SIG-M5 treated with dmso at 0.1 percent for 504 hours (cell line): Measurements from ENCODE around the gene MGAM2.
"Not testable (repeated sequence)": the region's sequence is repeated elsewhere in the genome, so short reads cannot be mapped to it uniquely, and the experiment has no call there.

Source experiments
- DNase-seq: peaks from one replicate; lab custom pipeline; 2025; ENCODE audit not compliant: unreplicated experiment; lab: John Stamatoyannopoulos, UW

The MGAM2 gene

GRCh38 chr7:142111499-142111898, at the start of gene MGAM2:
Gene MGAM2, plus strand, starts transcription at chr7:142111718. Its CDS starts 5,156 bp downstream, at chr7:142116874.
- DNase-seq = peak; percentile 9

- no peak for DNase-seq
These were observed 47.7 kb upstream of the MGAM2 start for GRCh38 chr7:142063551-142064442.

- no peak for DNase-seq
These were observed 45.0 kb upstream of the MGAM2 start for GRCh38 chr7:142066536-142066935.

DNA sequence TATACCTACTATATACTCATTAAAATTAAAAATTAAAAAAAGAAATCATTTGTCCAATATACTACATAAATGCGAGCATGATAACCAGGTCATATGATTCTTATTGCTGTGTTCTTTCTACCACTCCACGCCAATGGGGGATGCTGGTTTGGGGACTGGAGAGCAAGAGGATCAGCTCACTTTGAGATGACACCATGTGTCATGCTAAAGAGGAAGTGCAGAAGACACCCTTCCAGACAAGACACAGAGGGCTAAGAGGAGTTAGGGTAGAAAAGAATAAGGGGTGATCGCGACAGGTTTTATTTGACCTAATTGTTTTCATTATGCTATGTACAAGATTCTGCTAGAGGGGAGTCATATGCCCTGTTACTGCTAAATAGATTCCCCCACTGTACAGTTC, 33.8 kb upstream of the MGAM2 start:
- no peak for DNase-seq

DNA sequence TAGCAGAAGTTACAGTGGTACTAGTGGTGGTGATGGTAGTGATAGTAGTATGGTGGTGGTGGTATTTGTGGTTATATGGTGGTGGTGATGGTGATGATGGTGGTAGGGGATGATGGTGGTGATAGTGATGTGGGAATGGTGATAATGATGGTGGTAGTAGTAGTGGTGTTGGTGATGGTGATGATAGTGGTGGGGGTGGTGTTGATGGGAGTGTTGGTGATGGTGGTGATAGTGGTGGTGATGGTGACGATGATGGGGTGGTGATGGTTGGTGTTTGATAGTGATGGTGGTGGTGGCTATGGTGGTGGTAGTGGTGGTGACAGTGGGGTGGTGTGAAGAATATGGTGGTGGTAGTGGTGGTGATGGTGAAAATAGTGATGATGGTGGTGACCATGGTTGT, 27.9 kb upstream of the MGAM2 start:
- no peak for DNase-seq

- DNase-seq = no peak
These were observed 26.1 kb upstream of the MGAM2 start for GRCh38 chr7:142085428-142085827.

DNA sequence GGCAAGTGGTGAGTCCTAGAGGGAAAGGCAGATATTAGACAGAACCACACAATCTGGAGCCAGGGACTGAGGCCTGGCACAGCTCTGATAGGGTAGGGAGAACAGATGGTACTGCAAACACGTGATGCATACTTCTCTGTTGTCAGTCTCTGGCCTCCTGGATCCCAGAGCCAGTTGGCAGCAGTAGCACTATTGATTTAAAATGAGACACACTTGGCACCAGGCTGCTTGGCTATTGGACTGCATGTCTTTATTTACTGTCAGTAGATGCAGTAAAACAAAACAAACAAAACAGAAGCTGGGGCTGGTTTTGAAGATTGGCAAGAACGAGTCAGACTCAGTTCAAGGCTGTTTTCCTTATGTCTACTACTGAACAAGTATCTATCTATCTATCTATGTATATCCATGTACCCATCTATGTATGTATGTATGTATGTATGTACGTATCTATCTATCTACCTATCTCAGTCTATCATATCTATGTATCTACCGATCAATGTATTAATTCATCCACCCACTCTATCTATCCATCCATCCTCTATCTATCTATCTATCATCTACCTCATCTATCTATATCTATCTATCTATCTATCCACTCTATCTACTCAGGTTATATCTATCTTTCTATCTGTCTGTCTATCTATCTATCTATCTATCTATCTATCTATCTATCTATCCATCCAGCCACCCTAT, 23.4 kb upstream of the MGAM2 start:
- DNase-seq = no peak

DNA sequence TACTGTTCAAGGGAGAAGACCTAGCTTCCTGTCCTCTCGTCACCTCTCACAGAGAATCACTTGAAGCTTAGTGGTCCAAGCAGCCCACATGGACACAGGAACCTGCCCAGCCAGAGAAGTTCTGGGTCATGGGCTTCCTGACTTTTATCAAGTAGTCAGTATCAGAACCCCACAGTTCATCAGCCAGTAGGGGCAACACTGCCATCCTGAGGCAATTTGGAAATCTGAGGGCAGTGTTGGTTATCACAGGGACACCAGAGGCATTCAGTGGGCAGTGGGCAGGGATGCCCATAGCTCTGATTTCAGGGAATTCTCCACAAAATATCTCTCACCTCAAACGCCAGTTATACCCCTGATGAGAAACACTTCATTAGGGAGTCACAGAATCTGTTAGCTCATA, 22.5 kb upstream of the MGAM2 start:
- no peak for DNase-seq

GRCh38 chr7:142091961-142092360, 19.6 kb upstream of the MGAM2 start:
- DNase-seq = no peak

DNA sequence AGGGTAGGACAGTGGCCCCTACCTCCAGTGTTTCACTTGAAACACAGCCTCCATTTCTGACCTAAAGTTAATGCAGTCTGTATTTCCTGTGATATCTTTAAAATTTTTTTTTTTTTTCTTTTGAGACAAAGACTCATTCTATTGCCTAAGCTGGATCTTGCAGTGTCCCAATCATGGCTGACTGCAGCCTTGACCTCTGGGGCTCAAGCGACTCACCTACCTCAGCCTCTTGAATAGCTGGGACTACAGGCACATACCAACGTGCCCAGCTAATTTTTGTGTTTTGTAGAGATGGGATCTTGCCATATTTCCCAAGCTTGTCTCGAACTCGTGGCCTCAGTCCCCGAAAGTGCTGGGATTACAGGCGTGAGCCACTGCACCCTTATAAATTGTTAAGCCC, 16.7 kb upstream of the MGAM2 start:
- DNase-seq = no peak

GRCh38 chr7:142097571-142097970, 13.9 kb upstream of the MGAM2 start:
- no peak for DNase-seq

DNA sequence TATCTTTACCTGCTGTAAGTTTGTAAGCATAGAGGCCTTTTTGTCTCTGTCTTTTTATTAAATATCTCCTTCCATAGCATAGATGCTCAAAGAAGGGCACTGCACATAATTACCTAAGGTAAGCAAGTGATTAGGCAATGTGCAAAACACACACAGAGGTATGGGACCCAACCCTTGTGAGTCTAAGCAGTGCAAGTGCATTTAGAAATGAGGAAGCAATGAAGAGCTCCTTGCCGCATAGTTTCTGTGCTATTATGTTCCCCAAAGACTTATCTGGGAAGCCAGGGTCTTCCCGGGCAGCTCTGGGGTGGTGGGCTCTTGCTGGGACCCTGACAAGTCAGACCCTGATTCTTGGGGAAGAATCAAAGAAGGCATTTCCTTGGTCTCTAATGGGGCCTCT, 13.5 kb upstream of the MGAM2 start:
- peak; percentile 16 for DNase-seq

GRCh38 chr7:142099347-142099746, 12.2 kb upstream of the MGAM2 start:
- not testable (repeated sequence) for DNase-seq

- DNase-seq = no peak
These were observed 10.9 kb upstream of the MGAM2 start for GRCh38 chr7:142100634-142101033.

GRCh38 chr7:142101794-142102193, 9.7 kb upstream of the MGAM2 start:
- DNase-seq = not testable (repeated sequence)

DNA sequence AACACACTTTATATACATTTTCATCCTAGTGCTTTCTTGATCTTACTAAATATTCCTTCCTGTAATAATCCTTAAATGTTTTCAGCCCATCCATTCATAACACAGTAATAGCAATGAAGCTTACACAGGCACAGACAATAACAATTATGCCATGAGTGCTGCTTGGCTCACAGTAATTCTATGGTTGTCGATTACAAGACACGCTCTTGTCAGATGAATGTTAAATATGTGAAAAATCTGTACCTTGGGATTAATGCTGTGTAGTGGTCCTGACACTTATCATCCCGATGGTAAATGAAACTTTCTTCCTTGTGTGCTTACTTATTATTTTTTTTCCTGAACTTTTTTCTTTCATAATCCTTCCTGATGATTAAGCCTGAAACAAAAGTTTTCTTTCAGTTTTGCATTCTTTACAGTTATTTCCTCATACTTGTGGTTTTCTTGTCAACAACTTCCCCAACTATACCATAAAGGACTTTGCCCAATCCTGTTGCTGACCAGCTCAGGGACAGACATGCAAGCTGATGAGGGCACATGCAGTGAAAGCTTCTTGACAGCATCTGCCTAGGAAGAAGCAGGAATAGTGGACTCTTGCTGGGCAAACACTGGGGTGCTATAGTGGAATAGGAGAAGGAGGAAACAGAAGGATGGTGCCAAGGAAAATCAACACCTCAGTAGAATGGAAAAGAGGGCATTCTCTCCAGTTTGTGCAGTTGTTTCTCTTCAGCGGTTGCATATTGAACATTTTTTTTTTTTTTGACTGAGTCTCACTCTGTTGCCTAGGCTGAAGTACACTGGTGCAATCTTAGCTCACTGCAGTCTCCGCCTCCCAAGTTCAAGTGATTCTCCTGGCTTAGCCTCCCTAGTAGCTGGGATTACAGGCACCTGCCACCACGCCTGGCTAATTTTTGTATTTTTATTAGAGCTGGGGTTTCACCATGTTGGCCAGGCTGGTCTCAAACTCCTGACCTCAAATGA, 6.7 kb upstream of the MGAM2 start:
- peak; percentile 94 for DNase-seq

DNA sequence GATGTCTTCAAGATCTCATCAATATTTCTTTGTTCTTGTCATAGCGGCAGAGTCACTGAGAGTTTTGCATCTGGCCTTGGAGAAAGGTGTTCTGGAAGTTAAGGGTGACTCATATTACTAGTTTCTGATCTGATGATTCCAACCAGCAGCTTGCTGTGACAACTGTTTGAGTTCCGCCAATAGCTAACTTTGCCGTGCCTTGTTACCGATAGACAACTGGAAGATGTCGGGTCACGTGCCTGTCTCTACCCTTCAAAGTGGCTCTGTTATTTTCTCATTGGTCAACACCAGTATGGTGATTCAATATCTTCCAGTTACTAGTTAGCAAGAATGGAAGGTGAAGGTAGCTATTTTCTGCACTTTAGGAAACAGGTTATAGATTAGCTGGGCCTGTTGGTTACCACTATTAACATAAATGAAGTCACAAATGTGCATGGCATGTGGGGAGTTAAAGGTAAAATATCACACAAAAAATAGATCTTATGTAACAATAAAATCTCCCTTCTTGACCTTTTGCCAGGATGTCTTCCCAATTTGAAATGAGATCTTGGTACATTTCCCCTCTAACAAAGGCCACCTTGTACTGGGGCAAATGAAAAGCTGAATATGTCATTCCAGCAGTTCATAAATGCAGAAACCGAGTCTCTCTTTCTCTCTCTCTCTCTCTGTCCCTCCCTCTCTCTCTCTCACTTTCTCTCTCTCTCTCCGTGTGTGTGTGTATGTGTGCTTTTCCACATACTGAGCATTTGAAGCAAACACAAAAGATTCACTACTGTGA, 2.6 kb upstream of the MGAM2 start:
- no peak for DNase-seq

- DNase-seq = no peak
These were observed 1.4 kb upstream of the MGAM2 start for GRCh38 chr7:142110098-142110497.

- no peak for DNase-seq
These were observed 880 bp upstream of the MGAM2 start for GRCh38 chr7:142110638-142111037.

DNA sequence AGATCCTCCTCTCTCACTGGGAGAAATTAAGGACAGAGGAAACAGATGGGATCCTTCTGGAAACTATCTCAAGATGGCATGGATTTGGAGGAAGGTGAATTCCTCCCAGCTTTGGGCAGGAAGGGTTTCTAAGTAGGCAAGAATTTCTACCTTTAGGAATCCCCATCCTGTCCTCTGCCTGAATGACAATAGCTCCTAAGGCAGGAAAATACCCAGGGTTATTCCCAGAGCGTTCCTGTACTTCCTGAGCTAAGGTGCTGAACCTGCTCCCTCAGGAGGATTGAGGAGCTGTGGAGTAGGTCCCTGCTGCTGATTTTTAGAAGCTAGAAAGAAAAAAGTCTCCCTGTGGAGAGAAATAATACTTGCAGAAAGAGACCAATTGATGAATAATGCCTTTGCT, 568 bp downstream of the MGAM2 start:
- no peak for DNase-seq
